HPDE6-E6E7 (cell line): Measurements from ENCODE around the gene KIR3DL3.
"Not testable (repeated sequence)": the region's sequence is repeated elsewhere in the genome, so short reads cannot be mapped to it uniquely, and the experiment has no call there.

Experiments used
- DNase-seq: peaks from one replicate; pipeline ENCODE4 v3.0.0; 2011; ENCODE audit warnings: missing footprints; ENCODE audit errors: extremely low spot score

KIR3DL3 gene

GRCh38 chr19:54731191-54731590 is 6.9 kb downstream of the KIR3DL3 start:
- no peak for DNase-seq

- not testable (repeated sequence) for DNase-seq
These were observed 14.1 kb downstream of the KIR3DL3 start, which contains the start of gene KIR2DL3 for GRCh38 chr19:54738306-54738705. TSS of gene KIR2DL3 (plus strand) at chr19:54738513. CDS start at chr19:54738546, 33 bp downstream.

- DNase-seq: no peak
These were observed 14.5 kb downstream of the KIR3DL3 start for GRCh38 chr19:54738715-54739114.

GRCh38 chr19:54739587-54740497 is 15.6 kb downstream of the KIR3DL3 start:
- DNase-seq: no peak

- not testable (repeated sequence) for DNase-seq
These were observed 17.7 kb downstream of the KIR3DL3 start for GRCh38 chr19:54741950-54742349.

GRCh38 chr19:54744080-54744479 is 19.8 kb downstream of the KIR3DL3 start:
- DNase-seq: not testable (repeated sequence)

GRCh38 chr19:54747614-54748322 is 23.5 kb downstream of the KIR3DL3 start:
- not testable (repeated sequence) for DNase-seq

GRCh38 chr19:54750276-54750675 is 26.0 kb downstream of the KIR3DL3 start:
- not testable (repeated sequence) for DNase-seq

- DNase-seq: not testable (repeated sequence)
These were observed 32.2 kb downstream of the KIR3DL3 start for GRCh38 chr19:54756204-54757110.

GRCh38 chr19:54758577-54758976 is 34.3 kb downstream of the KIR3DL3 start:
- not testable (repeated sequence) for DNase-seq

GRCh38 chr19:54764219-54764618 is 40.0 kb downstream of the KIR3DL3 start:
- not testable (repeated sequence) for DNase-seq

- not testable (repeated sequence) for DNase-seq
These were observed 42.2 kb downstream of the KIR3DL3 start for GRCh38 chr19:54766464-54766863.

GRCh38 chr19:54769646-54770045 is 45.4 kb downstream of the KIR3DL3 start, which contains the start of gene KIR2DL1:
TSS of gene KIR2DL1 (plus strand) at chr19:54769793. CDS start at chr19:54769851, 58 bp downstream.
- DNase-seq: not testable (repeated sequence)

GRCh38 chr19:54770511-54770910 is 46.3 kb downstream of the KIR3DL3 start:
- DNase-seq: not testable (repeated sequence)

GRCh38 chr19:54771018-54771960 is 47.0 kb downstream of the KIR3DL3 start:
- not testable (repeated sequence) for DNase-seq

GRCh38 chr19:54772666-54773065 is 48.4 kb downstream of the KIR3DL3 start:
- DNase-seq: not testable (repeated sequence)

GRCh38 chr19:54775095-54775815 is 51.0 kb downstream of the KIR3DL3 start:
- DNase-seq: not testable (repeated sequence)

GRCh38 chr19:54775830-54776229 is 51.6 kb downstream of the KIR3DL3 start:
- not testable (repeated sequence) for DNase-seq

GRCh38 chr19:54777851-54778250 is 53.6 kb downstream of the KIR3DL3 start:
- DNase-seq: not testable (repeated sequence)
